Measurements from ENCODE around the gene MPDZ.

DNA sequence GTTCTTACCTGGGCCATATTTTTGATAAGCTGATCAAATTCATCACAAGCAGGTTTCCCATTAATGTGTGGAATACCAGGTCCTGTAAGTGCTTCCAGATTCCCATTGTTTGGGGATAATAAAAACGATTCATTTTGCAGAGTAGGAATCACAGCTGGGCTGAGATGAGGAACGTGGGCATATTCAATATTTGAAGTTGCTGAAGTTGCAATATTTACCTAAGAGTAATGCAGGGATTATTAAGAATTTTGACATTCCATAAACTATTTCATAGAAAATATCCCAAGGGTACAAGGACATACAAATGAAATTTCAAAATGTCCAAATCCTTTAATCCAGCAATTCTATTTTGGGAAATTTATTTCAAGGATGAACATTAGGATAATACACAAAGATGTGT is 55.1 kb downstream of the MPDZ start:
- TF ChIP-seq POLR2A (IDR thresholded peaks at IDR 0.05; ENCODE audit: low read depth, low read length) (no peak), POLR2AphosphoS5 (IDR thresholded peaks at IDR 0.05; ENCODE audit: low read depth, low read length) (no peak), TAF1 (IDR thresholded peaks at IDR 0.05; ENCODE audit: borderline replicate concordance, low read depth, low read length) (no peak)
